ENCODE measurements around the gene KMT2C. TPM values are rescaled to one million over a fixed set of nuclear protein-coding genes. Genes with fewer than 3 reads are reported as not detected.

The KMT2C gene
- total RNA-seq, 1 experiment from 2014 or later: 45.4 TPM

GRCh38 chr7:152137476-152138025, 298.3 kb downstream of the KMT2C start:
- TF ChIP-seq RORB (CRISPR knock-in tag; IDR thresholded peaks at IDR 0.05) (no peak), NFE2L1 (CRISPR knock-in tag; IDR thresholded peaks at IDR 0.05) (no peak), PRDM15 (CRISPR knock-in tag; IDR thresholded peaks at IDR 0.05) (no peak), ZBTB43 (CRISPR knock-in tag; IDR thresholded peaks at IDR 0.05) (no peak), CREM (CRISPR knock-in tag; IDR thresholded peaks at IDR 0.05) (no peak), JAZF1 (CRISPR knock-in tag; IDR thresholded peaks at IDR 0.05) (no peak), ATF1 (CRISPR knock-in tag; IDR thresholded peaks at IDR 0.05) (no peak), ZNF263 (CRISPR knock-in tag; IDR thresholded peaks at IDR 0.05; ENCODE audit: low read depth) (no peak), ZNF232 (CRISPR knock-in tag; IDR thresholded peaks at IDR 0.05) (no peak), NR2C2 (CRISPR knock-in tag; IDR thresholded peaks at IDR 0.05) (no peak), HMGXB4 (CRISPR knock-in tag; IDR thresholded peaks at IDR 0.05) (no peak), USF2 (CRISPR knock-in tag; IDR thresholded peaks at IDR 0.05) (no peak), EMX1 (CRISPR knock-in tag; IDR thresholded peaks at IDR 0.05) (no peak)
- TF ChIP-seq, protein P1, sequence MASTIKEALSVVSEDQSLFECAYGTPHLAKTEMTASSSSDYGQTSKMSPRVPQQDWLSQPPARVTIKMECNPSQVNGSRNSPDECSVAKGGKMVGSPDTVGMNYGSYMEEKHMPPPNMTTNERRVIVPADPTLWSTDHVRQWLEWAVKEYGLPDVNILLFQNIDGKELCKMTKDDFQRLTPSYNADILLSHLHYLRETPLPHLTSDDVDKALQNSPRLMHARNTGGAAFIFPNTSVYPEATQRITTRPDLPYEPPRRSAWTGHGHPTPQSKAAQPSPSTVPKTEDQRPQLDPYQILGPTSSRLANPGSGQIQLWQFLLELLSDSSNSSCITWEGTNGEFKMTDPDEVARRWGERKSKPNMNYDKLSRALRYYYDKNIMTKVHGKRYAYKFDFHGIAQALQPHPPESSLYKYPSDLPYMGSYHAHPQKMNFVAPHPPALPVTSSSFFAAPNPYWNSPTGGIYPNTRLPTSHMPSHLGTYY (CRISPR knock-in tag; IDR thresholded peaks at IDR 0.05): no peak
- TF ChIP-seq, protein P2, sequence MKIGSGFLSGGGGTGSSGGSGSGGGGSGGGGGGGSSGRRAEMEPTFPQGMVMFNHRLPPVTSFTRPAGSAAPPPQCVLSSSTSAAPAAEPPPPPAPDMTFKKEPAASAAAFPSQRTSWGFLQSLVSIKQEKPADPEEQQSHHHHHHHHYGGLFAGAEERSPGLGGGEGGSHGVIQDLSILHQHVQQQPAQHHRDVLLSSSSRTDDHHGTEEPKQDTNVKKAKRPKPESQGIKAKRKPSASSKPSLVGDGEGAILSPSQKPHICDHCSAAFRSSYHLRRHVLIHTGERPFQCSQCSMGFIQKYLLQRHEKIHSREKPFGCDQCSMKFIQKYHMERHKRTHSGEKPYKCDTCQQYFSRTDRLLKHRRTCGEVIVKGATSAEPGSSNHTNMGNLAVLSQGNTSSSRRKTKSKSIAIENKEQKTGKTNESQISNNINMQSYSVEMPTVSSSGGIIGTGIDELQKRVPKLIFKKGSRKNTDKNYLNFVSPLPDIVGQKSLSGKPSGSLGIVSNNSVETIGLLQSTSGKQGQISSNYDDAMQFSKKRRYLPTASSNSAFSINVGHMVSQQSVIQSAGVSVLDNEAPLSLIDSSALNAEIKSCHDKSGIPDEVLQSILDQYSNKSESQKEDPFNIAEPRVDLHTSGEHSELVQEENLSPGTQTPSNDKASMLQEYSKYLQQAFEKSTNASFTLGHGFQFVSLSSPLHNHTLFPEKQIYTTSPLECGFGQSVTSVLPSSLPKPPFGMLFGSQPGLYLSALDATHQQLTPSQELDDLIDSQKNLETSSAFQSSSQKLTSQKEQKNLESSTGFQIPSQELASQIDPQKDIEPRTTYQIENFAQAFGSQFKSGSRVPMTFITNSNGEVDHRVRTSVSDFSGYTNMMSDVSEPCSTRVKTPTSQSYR (CRISPR knock-in tag; IDR thresholded peaks at IDR 0.05): no peak
- TF ChIP-seq, protein P3, sequence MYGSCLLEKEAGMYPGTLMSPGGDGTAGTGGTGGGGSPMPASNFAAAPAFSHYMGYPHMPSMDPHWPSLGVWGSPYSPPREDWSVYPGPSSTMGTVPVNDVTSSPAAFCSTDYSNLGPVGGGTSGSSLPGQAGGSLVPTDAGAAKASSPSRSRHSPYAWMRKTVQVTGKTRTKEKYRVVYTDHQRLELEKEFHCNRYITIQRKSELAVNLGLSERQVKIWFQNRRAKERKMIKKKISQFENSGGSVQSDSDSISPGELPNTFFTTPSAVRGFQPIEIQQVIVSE (CRISPR knock-in tag; IDR thresholded peaks at IDR 0.05; ENCODE audit: borderline replicate concordance): no peak
- TF ChIP-seq, protein P4, sequence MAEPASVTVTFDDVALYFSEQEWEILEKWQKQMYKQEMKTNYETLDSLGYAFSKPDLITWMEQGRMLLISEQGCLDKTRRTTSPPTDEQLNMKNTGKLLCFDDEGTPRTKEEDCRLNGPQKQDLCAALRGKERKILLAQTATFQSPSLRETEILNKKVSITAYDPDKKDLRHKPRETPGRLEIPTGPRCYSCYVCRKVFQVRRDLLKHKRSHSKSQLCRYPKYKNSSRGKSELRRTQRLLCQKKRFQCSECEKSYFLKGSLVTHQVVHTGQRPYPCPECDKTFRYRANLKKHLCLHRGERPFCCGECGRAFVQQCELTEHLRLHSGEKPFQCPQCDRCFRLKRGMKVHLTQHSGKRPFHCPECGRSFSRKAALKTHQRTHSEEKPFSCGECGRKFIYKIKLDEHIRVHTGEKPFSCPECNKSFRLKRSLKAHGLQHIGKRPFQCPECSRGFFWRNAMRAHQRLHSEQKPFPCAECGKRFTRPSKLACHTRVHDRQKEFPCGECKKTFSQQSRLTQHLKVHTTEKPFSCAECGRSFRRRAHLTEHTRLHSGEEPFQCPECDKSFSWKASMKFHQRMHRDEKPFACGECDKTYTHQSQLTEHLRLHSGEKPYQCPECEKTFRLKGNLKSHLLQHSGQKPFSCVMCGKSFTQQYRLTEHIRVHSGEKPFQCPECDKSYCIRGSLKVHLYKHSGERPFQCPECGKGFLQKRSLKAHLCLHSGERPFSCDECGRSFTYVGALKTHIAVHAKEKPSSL (CRISPR knock-in tag; conservative IDR thresholded peaks at IDR 0.05): no peak
- Mint-ChIP-seq H3K4me3 (no peak overlapping the region), H3K27me3 (ENCODE audit: low read depth) (no peaks in the 10 kb centered on the region), H3K4me1 (peaks cover 3% of the 10 kb centered on the region; the same call in 1 of the 2 replicates), H3K9me3 (no peaks in the 10 kb centered on the region), H3K36me3 (peaks cover 42% of the 10 kb centered on the region), H3K27ac (no peak overlapping the region)
- ATAC-seq (no peak), DNase-seq (ENCODE audit: low spot score) (no peak)
- POLR2A ChIA-PET: interaction anchor here (0.6 kb wide), 1 partner anchor 180 kb away, joined by 3 read pairs; no protein-coding TSS in a partner anchor
- CTCF ChIA-PET: no interaction called here
